WTC11 (cell line): ENCODE measurements around the gene UQCC2.

Experiments
- ATF3 ChIP-seq: sonication (generic); formaldehyde crosslinking; conservative IDR thresholded peaks from 2 replicates; pipeline ENCODE4 v1.8.1; 2022; ENCODE audit warnings: mild to moderate bottlenecking, missing genetic modification reagents
- CTCF ChIP-seq: fragments of 200-600 bp; IDR thresholded peaks from 2 replicates; pipeline ENCODE4 v1.8.0; 2022; ENCODE audit warnings: antibody characterized with exemption
- E2F4 ChIP-seq: sonication (generic); formaldehyde crosslinking; IDR thresholded peaks from 2 replicates; pipeline ENCODE4 v1.8.1; 2022; ENCODE audit warnings: low read depth, mild to moderate bottlenecking, moderate library complexity, missing genetic modification reagents, borderline replicate concordance
- ESRRA ChIP-seq: sonication (generic); formaldehyde crosslinking; IDR thresholded peaks from 2 replicates; pipeline ENCODE4 v1.8.1; 2022; ENCODE audit warnings: mild to moderate bottlenecking, missing genetic modification reagents, borderline replicate concordance
- FOXJ3 ChIP-seq: sonication (generic); formaldehyde crosslinking; IDR thresholded peaks from 2 replicates; pipeline ENCODE4 v1.9.0; 2021; ENCODE audit warnings: missing genetic modification reagents, mild to moderate bottlenecking, borderline replicate concordance
- NR2C2 ChIP-seq: sonication (generic); formaldehyde crosslinking; IDR thresholded peaks from 2 replicates; pipeline ENCODE4 v1.8.0; 2022; ENCODE audit warnings: mild to moderate bottlenecking, missing genetic modification reagents
- ZNF121 ChIP-seq: sonication (generic); formaldehyde crosslinking; IDR thresholded peaks from 2 replicates; pipeline ENCODE4 v1.8.0; 2023; ENCODE audit warnings: missing genetic modification reagents
- ZNF138 ChIP-seq: sonication (generic); formaldehyde crosslinking; conservative IDR thresholded peaks from 2 replicates; pipeline ENCODE4 v1.8.1; 2022; ENCODE audit warnings: mild to moderate bottlenecking, moderate library complexity, missing genetic modification reagents
- TF ChIP-seq, protein P1 (sequence below): fragments of 250-450 bp; sonication (Bioruptor Pico); IDR thresholded peaks from 2 replicates; pipeline ENCODE4 v1.8.0; 2021; ENCODE audit warnings: mild to moderate bottlenecking
- TF ChIP-seq, protein P2 (sequence below): sonication (generic); formaldehyde crosslinking; IDR thresholded peaks from 2 replicates; pipeline ENCODE4 v1.8.1; 2023; ENCODE audit warnings: mild to moderate bottlenecking, missing genetic modification reagents, borderline replicate concordance

- no peak for TF ChIP-seq CTCF
- TF ChIP-seq NR2C2 (CRISPR knock-in tag) = no peak
- no peak for TF ChIP-seq E2F4 (CRISPR knock-in tag)
- TF ChIP-seq, protein P1, sequence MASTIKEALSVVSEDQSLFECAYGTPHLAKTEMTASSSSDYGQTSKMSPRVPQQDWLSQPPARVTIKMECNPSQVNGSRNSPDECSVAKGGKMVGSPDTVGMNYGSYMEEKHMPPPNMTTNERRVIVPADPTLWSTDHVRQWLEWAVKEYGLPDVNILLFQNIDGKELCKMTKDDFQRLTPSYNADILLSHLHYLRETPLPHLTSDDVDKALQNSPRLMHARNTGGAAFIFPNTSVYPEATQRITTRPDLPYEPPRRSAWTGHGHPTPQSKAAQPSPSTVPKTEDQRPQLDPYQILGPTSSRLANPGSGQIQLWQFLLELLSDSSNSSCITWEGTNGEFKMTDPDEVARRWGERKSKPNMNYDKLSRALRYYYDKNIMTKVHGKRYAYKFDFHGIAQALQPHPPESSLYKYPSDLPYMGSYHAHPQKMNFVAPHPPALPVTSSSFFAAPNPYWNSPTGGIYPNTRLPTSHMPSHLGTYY (CRISPR knock-in tag) = no peak
- TF ChIP-seq, protein P2, sequence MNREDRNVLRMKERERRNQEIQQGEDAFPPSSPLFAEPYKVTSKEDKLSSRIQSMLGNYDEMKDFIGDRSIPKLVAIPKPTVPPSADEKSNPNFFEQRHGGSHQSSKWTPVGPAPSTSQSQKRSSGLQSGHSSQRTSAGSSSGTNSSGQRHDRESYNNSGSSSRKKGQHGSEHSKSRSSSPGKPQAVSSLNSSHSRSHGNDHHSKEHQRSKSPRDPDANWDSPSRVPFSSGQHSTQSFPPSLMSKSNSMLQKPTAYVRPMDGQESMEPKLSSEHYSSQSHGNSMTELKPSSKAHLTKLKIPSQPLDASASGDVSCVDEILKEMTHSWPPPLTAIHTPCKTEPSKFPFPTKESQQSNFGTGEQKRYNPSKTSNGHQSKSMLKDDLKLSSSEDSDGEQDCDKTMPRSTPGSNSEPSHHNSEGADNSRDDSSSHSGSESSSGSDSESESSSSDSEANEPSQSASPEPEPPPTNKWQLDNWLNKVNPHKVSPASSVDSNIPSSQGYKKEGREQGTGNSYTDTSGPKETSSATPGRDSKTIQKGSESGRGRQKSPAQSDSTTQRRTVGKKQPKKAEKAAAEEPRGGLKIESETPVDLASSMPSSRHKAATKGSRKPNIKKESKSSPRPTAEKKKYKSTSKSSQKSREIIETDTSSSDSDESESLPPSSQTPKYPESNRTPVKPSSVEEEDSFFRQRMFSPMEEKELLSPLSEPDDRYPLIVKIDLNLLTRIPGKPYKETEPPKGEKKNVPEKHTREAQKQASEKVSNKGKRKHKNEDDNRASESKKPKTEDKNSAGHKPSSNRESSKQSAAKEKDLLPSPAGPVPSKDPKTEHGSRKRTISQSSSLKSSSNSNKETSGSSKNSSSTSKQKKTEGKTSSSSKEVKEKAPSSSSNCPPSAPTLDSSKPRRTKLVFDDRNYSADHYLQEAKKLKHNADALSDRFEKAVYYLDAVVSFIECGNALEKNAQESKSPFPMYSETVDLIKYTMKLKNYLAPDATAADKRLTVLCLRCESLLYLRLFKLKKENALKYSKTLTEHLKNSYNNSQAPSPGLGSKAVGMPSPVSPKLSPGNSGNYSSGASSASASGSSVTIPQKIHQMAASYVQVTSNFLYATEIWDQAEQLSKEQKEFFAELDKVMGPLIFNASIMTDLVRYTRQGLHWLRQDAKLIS = no peak
- TF ChIP-seq ZNF121 = no peak
- no peak for TF ChIP-seq ZNF138 (CRISPR knock-in tag)
- TF ChIP-seq FOXJ3 (CRISPR knock-in tag) = no peak
- no peak for TF ChIP-seq ESRRA
- no peak for TF ChIP-seq ATF3 (CRISPR knock-in tag)
Measured at GRCh38 chr6:33714385-33715040, 3.0 kb upstream of the UQCC2 start.
